Measurements from ENCODE around the gene CDH4.

DNA sequence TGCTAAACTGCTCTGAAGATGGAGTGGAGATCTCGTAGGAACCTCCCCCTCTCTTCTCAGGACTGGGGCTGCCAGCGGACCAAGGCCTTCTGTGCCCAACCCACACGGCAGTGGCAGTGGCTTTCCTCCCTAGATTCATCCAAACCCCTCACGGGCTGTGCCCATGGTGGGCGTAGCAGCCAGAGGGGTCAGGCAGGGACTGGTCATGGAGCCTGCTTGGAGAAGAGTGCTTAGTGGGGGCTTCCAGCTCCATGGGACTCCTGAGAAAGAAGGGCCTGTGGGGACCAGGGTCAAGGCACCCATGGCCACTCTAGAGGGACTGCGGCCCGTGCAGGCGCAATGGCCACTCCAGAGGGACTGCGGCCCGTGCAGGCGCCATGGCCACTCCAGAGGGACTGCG is 727.0 kb downstream of the CDH4 start:
- TF ChIP-seq, protein P1, sequence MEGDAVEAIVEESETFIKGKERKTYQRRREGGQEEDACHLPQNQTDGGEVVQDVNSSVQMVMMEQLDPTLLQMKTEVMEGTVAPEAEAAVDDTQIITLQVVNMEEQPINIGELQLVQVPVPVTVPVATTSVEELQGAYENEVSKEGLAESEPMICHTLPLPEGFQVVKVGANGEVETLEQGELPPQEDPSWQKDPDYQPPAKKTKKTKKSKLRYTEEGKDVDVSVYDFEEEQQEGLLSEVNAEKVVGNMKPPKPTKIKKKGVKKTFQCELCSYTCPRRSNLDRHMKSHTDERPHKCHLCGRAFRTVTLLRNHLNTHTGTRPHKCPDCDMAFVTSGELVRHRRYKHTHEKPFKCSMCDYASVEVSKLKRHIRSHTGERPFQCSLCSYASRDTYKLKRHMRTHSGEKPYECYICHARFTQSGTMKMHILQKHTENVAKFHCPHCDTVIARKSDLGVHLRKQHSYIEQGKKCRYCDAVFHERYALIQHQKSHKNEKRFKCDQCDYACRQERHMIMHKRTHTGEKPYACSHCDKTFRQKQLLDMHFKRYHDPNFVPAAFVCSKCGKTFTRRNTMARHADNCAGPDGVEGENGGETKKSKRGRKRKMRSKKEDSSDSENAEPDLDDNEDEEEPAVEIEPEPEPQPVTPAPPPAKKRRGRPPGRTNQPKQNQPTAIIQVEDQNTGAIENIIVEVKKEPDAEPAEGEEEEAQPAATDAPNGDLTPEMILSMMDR (IDR thresholded peaks at IDR 0.05; ENCODE audit: borderline replicate concordance, extremely low read depth, low read length, poor library complexity, severe bottlenecking) = no peak
- TF ChIP-seq EZH2 (IDR thresholded peaks at IDR 0.05; ENCODE audit: borderline replicate concordance, low read depth, low read length, severe bottlenecking) = no peak
